CD4-positive, alpha-beta T cell treated with Interleukin-21 for 1 hour (primary cell): Measurements from ENCODE around the gene KCTD16.

ENCODE experiments used
- DNase-seq: peaks from one replicate; pipeline ENCODE4 v3.0.0-alpha.2; 2020

The KCTD16 gene

GRCh38 chr5:144418719-144419118 is 248.0 kb downstream of the KCTD16 start:
- no peak for DNase-seq

GRCh38 chr5:144421411-144421810 is 250.7 kb downstream of the KCTD16 start:
- DNase-seq, result no peak

- DNase-seq, result no peak
Observed at GRCh38 chr5:144422018-144422727, 251.5 kb downstream of the KCTD16 start.

- no peak for DNase-seq
Observed at GRCh38 chr5:144427866-144428265, 257.2 kb downstream of the KCTD16 start.

- DNase-seq, result no peak
Observed at GRCh38 chr5:144428326-144428725, 257.7 kb downstream of the KCTD16 start.

GRCh38 chr5:144429405-144429804 is 258.7 kb downstream of the KCTD16 start:
- DNase-seq, result no peak

GRCh38 chr5:144429905-144430304 is 259.2 kb downstream of the KCTD16 start:
- no peak for DNase-seq

- no peak for DNase-seq
Observed at GRCh38 chr5:144433140-144433822, 262.6 kb downstream of the KCTD16 start.

GRCh38 chr5:144433893-144434292 is 263.2 kb downstream of the KCTD16 start:
- no peak for DNase-seq

- no peak for DNase-seq
Observed at GRCh38 chr5:144436007-144436406, 265.3 kb downstream of the KCTD16 start.

GRCh38 chr5:144438237-144438636 is 267.6 kb downstream of the KCTD16 start:
- no peak for DNase-seq

- no peak for DNase-seq
Observed at GRCh38 chr5:144448457-144448856, 277.8 kb downstream of the KCTD16 start.

GRCh38 chr5:144451187-144451973 is 280.7 kb downstream of the KCTD16 start:
- no peak for DNase-seq

- no peak for DNase-seq
Observed at GRCh38 chr5:144453753-144454152, 283.1 kb downstream of the KCTD16 start.

- no peak for DNase-seq
Observed at GRCh38 chr5:144457160-144457559, 286.5 kb downstream of the KCTD16 start.

GRCh38 chr5:144458216-144458615 is 287.5 kb downstream of the KCTD16 start:
- DNase-seq, result no peak

- no peak for DNase-seq
Observed at GRCh38 chr5:144460600-144460999, 289.9 kb downstream of the KCTD16 start.

GRCh38 chr5:144462577-144462976 is 291.9 kb downstream of the KCTD16 start:
- DNase-seq, result no peak

GRCh38 chr5:144463481-144464223 is 293.0 kb downstream of the KCTD16 start:
- DNase-seq, result no peak

GRCh38 chr5:144464306-144464705 is 293.6 kb downstream of the KCTD16 start:
- DNase-seq, result no peak

- DNase-seq, result no peak
Observed at GRCh38 chr5:144465441-144465840, 294.8 kb downstream of the KCTD16 start.

- no peak for DNase-seq
Observed at GRCh38 chr5:144467792-144468191, 297.1 kb downstream of the KCTD16 start.

GRCh38 chr5:144468571-144468970 is 297.9 kb downstream of the KCTD16 start:
- DNase-seq, result no peak
